Right renal cortex interstitium (tissue), 3 donors: ENCODE measurements around the gene SLC25A51. TPM values are rescaled to one million over a fixed set of nuclear protein-coding genes. Genes with fewer than 3 reads are reported as not detected.
"Not testable (repeated sequence)": the region's sequence is repeated elsewhere in the genome, so short reads cannot be mapped to it uniquely, and the experiment has no call there.

Experiments used
- DNase-seq, 3 donors: peaks; one replicate each; pipeline ENCODE4 v3.0.0-alpha.2; 2013; ENCODE audit warnings: low read depth in 3 of 3, low spot score in 2 of 3
- polyA plus RNA-seq, 3 donors: library from polyadenylated mRNA; unstranded; fragments of 120-200 nt; gene quantifications; one replicate each; pipeline ENCODE4 v1.2.1, GENCODE V29; 2013; ENCODE audit not compliant: insufficient read length in 3 of 3

The SLC25A51 gene
- polyA plus RNA-seq, 3 donors: 16.6 to 21.3 (median 20.0) TPM

DNA sequence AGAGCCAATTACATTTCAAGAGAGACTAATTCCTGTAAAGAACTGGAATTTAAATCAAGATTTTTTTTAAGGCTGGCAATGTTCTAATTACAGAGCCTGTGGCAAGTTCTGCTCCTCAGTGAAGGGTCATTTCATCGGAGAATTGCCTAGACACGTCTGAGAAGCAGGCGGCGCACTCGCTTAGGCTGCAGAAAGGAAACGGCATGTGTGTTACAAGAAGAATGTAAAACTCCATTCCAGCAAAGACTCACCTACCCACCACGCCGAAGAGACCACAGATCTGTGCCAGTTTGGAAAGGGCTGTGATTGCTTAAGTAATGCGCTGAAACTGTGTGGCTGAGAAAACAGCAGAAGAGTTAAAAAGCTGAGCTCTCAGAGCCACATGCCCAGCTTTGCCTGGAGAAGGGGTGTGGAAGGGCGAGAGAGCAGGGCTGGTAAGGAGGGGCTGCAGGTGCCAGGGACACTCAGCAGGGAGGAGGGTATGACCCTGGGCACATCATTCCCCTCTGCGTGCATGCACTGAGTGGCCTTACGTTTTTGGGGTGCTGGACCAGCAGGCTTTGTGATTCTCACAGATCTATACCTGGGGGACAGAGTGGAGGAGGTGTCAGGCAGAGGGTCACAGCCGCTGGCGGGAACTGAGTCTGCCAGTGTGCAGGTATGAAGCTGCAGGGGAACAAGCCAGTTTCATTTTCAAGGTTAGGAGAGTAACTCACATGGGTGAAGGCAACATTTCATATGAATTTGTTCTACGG is 17.8 kb upstream of the SLC25A51 start:
- DNase-seq: no peak

DNA sequence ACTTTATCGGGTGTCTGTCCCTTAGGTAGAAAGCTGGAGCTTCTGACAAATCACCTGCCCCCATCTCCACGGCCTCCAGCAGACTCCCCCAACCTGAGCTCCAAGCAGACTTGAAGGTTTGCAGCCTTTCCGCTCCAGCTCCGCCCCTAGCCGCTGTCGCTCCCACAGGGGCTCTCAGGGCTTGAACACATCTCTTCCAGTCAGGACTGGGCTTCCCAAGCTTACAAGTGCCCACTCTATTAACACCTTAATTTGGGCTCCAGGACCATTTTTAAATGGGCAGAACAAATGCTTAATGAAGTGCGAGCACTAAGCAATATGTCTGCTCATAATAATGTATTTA is 17.2 kb upstream of the SLC25A51 start:
- no peak for DNase-seq

DNA sequence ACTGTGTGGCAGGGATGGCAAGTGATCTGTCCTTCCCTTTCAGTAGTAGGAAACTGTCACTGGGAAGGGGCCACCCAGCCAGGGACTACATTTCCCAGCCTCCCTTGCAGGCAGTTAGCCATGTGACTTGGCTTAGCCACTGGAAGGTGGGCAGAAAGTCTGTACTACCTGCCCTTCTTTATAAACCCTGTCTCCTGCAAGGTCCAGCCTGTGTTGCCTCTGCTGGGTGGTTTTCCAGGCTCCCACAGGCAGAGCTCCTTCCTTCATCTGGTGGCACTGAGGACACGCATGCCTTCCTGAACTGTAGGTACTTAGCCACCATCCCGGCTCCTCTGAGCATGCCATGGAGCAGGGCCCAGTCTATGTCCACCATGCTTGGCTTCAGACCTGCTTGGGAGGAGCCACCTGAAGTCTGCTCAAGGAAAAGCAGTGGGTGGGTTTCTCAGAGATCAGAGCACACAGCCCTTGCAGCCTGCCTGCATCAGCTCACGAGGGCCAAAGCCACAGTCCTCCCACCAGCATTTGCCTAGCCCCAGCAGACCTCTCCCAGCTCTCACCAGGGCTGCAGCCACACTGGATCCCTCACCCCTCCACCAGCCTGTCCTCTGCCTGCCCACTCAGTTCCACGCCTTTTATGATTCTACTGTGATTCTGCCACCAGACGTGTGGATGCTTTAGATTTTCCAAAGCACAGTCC is 16.7 kb upstream of the SLC25A51 start:
- DNase-seq: no peak

DNA sequence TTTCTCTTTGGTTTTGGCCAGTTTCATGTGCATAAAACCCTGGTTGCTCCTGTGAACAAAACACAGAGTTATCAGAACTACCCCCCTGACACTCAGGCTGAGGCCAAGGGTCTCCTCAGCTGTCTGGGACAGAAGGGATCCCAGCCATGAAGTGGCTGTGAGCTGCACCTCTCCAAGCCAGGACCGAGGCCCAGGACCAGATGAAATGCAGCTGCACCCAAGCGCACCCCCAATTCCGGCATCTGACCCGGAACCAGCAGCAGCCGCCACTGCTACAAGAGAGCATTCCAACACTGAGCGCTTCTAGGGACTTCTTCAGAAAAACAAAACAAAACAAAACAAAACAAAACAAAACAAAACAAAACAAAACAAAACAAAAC is 16.0 kb upstream of the SLC25A51 start:
- no peak for DNase-seq

DNA sequence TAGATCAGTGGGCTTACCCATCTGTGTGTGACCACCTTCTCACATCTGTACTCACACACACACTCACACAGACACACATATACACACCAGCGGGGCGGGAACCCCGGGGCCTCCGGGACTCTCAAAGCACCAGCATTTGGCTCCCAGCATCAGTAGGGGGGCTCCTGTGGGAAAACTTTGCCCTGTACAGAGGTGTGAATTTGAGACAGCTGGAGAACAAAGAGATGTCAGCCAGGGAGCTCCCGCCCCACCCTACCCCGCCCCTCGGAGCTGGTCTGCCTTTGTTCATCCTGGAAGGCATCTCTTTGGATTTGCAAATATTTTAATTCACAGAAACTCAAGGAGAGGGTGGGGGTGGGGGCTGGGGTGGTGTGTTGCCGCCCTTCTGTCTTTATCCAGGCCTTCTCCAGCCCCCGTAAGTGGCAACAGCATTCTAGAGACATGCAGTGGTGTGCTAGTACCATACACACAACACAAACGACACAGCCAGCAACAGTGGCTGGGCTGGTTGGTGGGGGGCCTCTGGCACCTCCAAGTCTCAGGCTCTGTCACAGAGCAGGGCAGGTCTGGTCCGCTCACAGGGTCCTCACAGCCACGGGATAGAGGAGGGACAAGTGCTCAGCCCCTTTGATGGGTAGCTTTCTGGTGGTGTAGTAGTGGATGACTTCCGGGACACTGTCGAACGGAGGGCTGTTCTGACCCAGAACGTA is 15.5 kb upstream of the SLC25A51 start:
- DNase-seq: no peak

DNA sequence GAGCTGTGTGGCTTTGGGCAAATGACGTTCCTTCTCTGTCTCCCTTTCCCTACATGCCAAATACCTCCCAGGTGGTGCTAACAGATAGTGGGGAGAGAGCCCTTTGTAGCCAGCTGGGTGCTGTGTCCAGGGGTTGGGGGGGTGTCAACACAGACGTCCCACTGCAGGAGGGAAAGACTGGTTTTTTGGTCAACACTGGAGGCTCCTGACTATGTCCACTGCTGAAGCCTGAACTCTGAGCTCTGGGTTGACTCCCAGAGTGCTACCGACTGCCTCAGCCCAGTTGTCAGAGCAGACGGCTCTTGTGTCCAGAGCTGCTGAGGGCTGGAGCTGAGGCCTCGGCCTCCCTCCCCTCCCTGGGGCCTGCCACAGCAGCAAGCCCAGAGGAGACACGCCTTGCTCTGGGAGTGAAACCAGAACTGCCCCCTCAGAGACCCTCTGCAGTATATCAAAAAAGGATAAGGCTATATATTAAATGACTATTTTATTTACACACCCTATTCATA is 14.8 kb upstream of the SLC25A51 start:
- DNase-seq: no peak

DNA sequence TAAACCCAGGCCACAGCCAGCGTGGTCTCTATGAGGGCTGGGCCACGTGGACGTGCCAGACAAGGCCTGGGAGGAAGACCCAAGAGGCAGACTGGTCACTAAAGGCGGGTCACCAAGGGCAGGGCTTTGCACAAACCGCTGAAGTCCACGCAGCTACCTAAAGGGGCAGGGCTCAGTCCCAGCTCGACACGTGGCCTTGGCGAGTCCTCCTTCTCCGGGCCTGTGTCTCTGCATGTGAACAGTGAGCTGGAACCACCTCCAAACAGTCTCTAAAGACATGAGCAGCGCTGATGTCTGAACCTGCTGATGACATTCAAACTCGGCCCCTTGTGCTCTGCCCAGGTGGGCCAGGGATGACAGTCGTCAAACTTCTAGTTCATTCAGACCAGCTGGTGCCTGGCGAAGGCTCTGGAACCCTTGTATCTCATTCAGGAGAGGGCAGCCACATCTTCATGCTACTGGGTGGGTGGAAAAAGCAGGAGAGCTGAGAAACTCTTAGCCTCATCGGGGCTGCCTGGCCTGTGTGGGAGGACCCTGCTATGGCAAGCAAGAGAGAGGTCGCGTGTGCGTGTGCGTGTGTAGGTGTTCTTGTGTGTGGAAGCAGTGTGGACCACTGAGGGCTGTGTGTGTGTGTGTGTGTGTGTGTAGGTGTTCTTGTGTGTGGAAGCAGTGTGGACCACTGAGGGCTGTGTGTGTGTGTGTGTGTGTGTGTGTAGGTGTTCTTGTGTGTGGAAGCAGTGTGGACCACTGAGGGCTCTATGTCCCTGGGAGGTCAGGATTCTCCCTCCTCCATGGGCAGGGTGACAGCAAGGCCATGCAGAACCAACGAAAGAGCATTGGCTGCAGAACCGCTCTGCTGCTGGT is 14.1 kb upstream of the SLC25A51 start:
- DNase-seq: no peak

DNA sequence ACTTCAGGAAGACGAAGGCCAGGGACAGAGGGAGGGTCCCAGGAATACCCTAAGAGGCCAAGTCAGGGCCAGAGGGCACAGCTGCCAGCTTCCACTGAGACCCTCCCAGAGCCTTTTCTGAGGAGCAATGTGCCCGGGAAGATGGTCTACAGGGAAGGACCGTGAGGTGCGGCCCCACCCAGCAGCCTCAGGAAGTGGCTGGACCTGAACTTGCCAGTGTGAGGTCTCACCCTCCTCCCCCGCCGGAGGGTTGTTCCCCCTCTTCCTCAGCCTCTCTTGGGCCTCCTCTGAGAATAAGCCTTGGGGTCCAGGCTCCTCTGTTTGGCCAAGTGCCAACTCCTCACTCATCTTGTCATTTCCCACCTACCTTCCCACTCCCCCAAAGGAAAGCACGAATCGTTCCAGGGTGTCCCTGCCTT is 13.4 kb upstream of the SLC25A51 start:
- no peak for DNase-seq

DNA sequence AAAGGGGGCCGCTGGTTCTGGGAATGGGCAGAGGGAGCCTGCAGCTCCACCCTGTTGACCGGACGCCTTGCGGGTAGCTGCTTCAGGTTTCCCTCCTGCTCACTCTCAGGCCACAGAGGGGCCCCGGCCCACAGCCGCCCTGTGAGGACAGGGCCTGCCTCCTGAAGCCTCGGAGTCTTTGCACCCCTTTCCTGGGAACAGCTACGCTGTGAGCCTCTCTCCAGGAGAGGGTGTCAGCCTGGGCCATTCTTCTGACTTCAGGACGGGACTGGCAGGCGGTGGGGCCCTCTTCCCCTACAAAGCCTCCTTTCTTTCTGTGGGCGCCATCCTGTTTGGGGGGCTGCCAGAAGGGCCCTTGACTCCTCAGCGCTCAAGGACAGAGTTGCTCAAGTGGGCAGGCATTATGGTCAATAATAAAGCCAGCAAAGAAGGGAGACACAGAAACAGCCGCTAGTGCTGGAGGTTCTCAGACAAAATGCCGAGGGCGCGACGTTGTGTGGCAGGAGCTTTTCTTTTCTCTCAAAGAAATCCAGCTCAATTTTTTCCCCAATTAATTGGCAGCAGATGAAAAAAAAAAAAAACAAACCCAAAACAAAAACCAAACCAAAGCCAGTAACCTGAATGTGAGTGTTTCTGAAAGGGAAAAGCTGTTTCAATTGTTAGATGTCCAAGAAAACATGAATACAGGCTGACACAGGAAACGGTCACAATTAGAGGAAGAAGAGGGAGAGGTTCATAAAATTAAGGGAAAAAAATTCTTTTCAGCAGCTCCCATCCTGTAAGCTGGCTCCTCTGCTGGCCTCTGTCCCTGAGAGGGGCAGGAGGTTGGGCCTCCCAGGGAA is 12.8 kb upstream of the SLC25A51 start:
- DNase-seq: no peak

DNA sequence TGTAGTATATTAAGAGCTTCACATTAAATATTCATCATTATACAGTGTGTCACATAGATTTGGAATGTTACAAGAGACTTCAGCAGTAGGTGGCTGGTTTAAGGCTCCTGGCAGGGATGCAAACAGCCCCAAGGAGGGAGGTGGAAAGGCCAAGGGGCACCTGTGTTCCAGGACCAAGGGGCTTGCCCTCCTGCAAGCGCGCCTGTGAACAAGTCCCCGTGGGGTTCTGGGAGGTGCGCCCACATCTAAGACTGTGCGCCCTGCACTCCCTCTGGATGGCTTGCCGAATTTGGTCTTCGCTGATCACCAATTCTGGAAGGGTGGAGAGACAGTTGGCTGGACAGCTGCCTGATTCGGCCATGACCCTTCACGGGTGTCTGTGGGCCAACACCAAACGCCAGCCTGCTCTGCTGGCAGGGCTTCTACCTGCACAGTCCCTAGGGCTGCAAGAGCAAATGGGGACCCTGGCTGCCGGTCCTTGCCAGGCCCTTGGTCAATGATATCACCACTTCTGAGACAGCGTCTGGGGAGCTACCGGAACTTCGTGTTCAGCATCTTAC is 12.1 kb upstream of the SLC25A51 start:
- no peak for DNase-seq

DNA sequence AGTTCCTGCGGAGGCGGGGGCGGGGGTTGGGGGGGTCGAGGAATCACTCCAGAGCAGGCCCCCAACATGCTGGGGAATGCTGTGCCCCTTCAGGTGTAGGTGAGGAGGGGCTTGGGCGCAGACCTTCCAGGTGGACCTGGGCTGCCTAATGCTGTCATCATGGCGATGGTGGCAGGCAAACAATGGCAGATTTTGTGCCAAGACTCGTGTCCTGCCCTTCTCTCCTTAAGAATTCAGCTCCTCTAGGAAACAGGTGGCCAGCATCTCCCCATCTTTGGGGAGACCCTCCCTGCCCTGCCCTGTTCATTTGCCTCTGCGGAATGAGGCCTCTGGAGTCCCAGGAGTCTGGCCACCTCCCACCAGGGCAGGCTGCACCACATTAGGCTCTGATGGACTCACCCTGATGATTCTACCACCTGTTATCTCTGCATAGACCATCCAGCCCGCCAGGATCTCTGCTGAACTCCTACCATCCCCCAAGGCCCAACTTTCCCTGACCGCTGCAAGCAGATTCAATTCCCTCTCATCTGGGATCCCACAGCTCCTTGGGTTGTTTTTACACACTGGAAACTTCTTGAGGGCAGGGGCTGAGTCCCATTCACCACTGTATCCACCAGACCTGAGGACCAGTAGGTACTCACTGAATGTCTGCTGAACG is 10.9 kb upstream of the SLC25A51 start:
- no peak for DNase-seq

DNA sequence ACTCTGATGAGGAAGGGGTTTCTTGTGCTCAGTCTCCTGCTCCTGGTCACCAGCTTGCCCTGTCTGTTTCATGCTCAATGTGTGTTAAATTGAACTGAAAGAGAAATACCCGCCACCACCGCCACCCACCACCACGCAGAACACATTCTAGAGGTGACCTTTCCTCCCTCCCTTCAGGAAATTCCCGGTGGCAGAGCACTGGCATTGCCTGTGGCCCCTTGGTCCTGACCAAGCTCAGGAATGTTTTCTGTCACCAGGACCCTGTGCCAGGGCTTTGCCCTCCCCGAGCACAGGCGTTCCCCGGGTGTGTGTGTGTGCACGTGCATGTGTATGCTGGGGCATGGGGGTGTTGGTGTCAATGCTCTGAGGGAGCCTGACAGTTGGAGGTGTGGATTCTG is 10.2 kb upstream of the SLC25A51 start:
- DNase-seq: no peak

DNA sequence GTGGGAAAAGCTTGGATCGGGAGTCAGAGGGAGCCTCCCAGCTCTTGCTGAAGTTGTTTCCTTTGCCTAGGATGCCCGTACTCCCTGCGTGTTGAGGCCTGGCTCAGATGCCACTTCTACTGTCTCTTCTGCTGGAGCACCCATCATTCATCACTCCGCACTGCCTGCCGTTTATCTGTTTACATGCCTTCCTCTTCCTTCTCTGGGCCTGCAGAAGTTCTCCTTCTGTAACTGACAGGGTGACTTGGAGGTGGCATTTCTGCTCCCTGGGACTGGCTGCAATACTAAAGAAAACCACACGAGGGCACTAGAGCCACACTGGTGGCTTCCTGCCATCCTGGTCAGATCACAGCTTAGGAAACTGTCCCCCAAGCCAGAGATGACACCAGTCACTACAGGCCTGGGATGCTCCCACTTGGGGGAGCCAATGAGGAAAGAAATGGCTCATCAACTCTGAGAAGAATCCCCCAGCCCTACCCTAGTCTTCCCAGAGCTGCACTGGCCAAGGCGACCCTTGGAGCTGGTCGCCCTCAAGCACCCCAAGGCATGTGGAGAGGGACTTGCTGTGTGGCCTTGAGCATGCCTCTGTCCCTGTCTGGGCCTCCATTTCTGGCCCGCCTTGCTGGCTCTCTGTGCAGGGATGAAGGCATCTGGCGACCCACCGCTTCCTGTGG is 9.7 kb upstream of the SLC25A51 start:
- peak; percentile 67 to 84 (median 81) for DNase-seq

DNA sequence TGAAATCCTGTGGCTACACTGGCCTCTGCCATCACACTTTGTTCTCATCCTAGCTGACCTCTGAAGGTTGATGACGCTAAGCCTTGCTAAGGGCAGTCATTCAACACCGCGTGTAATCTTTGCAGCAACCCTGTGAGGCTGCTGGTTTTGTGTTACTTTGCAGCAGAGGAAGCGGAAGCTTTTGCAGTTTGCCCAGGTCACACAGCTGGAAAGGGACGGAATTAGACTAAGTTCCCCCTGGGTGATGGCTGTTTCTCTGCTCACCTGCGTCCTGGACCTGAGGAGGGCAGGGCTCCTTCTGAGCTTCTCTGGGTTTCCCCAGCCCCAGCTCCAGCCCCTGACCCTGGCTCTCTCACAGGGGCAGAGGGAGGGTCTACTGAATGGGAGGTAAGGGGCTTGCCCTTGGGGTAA is 7.3 kb upstream of the SLC25A51 start:
- no peak for DNase-seq

DNA sequence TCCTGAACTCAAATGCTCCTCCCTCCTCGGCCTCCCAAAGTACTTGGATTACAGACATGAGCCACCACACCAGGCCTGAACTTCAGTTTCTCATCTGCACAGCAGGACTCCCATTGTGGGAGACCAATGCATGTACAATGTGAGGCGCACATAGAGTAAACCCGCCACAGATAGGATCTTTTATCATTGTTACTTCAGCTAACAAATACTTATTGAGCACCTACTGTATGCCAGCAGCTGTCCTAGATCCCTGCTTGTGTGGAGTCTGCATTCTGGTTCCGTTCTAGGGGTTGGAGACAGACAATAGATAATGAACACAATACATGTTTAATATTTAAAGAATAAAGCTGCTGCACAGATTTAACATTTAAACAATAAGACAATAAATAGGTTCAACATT is 6.3 kb upstream of the SLC25A51 start:
- no peak for DNase-seq

DNA sequence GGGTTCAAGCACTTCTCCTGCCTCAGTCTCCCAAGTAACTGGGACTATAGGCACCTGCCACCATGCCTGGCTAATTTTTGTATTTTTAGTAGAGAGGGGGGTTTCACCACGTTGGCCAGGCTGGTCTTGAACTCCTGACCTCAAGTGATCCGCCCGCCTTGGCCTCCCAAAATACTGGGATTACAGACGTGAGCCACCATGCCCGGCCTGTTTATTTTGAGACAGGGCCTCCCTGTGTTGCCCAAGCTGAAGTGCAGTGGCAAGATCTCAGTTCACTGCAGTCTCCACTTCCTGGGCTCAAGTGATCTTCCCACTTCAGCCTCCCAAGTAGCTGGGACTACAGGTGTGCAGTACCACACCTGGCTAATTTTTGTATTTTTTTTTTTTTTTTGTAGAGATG is 5.9 kb upstream of the SLC25A51 start:
- DNase-seq: not testable (repeated sequence)

DNA sequence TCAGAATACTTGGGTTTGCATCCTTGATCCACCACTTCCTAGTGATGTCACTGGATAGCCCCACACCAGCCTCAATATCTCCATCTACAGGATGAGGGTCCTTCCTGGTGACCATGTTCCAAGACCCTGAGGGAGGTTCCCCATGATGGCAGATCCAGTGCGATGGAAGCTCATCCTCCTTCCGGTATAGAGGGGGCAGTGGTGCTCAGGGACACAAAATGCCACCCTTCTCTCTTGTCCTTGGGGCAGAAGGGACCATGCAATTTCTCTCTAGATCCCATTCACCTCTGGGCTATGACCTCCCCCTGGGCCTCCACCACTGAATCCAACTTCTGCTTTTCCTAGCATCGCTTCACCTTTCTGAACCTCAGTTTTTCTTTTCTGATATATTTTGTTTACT is 5.4 kb upstream of the SLC25A51 start:
- no peak for DNase-seq

DNA sequence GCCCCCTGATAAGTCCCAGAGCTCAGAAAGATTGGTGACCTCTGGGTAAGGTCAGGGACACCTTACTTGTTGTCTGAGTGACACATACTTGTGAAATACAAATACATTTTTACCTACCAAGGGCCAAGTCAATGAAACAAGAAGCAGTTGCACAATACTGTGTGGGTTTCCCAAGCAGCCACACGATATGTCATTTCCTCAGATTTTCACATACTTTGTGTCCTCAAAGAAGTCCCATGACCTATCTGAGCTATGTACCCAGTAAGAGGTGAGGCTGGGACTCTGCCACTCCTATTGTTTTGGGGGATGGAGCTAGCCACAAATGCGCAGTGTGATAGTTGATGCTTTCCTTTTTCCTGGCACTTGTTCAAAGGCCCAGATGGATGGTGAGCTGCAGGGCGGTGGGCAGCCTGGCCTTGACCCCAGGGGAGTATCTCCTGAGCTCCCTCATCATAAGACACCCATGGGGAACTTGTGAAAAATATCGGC is 4.8 kb upstream of the SLC25A51 start:
- DNase-seq: no peak
